Measurements from ENCODE around the gene GLTPD2. TPM values are rescaled to one million over a fixed set of nuclear protein-coding genes. Genes with fewer than 3 reads are reported as not detected.

GLTPD2 gene
- total and polyA plus RNA-seq, 10 of the 15 experiments (the other 5 are each of a cell fraction or from before 2014, with no cell fraction given) = 0.16 to 0.34 TPM; not detected in 8

- Histone ChIP-seq H3K27me3 (replicated peaks in 1 of 2; ENCODE audit: control insufficient read depth in 2 of 2, insufficient read depth in 2 of 2, low read length in 1 of 2) (no peaks in the 10 kb centered on the region), H2AFZ (ENCODE audit: control insufficient read depth, low read depth, low read length) (no peak overlapping the region), H3K9me3 (replicated peaks; ENCODE audit: control insufficient read depth, insufficient read depth, low read length) (no peaks in the 10 kb centered on the region), H3K4me3 (no peak overlapping the region), H3K36me3 (ENCODE audit: control insufficient read depth in 2 of 2, insufficient read depth in 2 of 2, low read length in 1 of 2) (no peaks in the 10 kb centered on the region), H3K9ac (ENCODE audit: control insufficient read depth, insufficient read depth, low read length) (no peak overlapping the region), H3K4me1 (ENCODE audit: control insufficient read depth, insufficient read depth, low read length) (no peaks in the 10 kb centered on the region), H3K4me2 (ENCODE audit: control insufficient read depth, insufficient read depth) (no peak overlapping the region), H4K20me1 (ENCODE audit: control insufficient read depth, insufficient read depth) (no peaks in the 10 kb centered on the region), H3K79me2 (ENCODE audit: control insufficient read depth, insufficient read depth, low read length) (no peaks in the 10 kb centered on the region), H3K27ac (ENCODE audit: control insufficient read depth, insufficient read depth) (no peak overlapping the region)
- ChIA-PET CTCF (interaction anchor here (1.3 kb wide), 1 partner anchor 59 kb away, joined by 4 read pairs; no protein-coding TSS in a partner anchor), POLR2A (interaction anchor here (0.5 to 0.7 kb wide), 3 partner anchors 47 to 1063 kb away, joined by 3 to 4 read pairs (median 3); no protein-coding TSS in a partner anchor), RAD21 (ENCODE audit: unreplicated experiment) (no interaction called here), SMC1A (ENCODE audit: uncharacterized antibody, unreplicated experiment) (no interaction called here)
- intact Hi-C loops (cut with micrococcal nuclease; ENCODE audit: unreplicated experiment) (no loop called here), in situ Hi-C loops (cut with MboI) (no loop called here)
- BruUV-seq (replicated peaks) = no TSS peak
- 79% methylated on average over 12 of the region's 12 CpGs for WGBS (ENCODE audit: insufficient coverage, insufficient replicate concordance, low lambda C conversion rate, missing lambda C conversion rate)
- FAIRE-seq (no peak), ATAC-seq (no peak; the same call in 2 of the 3 replicates), DNase-seq (ENCODE audit: low read depth, low spot score) (no peak)
- TF ChIP-seq, protein P1, sequence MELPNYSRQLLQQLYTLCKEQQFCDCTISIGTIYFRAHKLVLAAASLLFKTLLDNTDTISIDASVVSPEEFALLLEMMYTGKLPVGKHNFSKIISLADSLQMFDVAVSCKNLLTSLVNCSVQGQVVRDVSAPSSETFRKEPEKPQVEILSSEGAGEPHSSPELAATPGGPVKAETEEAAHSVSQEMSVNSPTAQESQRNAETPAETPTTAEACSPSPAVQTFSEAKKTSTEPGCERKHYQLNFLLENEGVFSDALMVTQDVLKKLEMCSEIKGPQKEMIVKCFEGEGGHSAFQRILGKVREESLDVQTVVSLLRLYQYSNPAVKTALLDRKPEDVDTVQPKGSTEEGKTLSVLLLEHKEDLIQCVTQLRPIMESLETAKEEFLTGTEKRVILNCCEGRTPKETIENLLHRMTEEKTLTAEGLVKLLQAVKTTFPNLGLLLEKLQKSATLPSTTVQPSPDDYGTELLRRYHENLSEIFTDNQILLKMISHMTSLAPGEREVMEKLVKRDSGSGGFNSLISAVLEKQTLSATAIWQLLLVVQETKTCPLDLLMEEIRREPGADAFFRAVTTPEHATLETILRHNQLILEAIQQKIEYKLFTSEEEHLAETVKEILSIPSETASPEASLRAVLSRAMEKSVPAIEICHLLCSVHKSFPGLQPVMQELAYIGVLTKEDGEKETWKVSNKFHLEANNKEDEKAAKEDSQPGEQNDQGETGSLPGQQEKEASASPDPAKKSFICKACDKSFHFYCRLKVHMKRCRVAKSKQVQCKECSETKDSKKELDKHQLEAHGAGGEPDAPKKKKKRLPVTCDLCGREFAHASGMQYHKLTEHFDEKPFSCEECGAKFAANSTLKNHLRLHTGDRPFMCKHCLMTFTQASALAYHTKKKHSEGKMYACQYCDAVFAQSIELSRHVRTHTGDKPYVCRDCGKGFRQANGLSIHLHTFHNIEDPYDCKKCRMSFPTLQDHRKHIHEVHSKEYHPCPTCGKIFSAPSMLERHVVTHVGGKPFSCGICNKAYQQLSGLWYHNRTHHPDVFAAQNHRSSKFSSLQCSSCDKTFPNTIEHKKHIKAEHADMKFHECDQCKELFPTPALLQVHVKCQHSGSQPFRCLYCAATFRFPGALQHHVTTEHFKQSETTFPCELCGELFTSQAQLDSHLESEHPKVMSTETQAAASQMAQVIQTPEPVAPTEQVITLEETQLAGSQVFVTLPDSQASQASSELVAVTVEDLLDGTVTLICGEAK (IDR thresholded peaks at IDR 0.05; ENCODE audit: borderline replicate concordance) = no peak
Observed at GRCh38 chr17:4823373-4824089, 34.8 kb downstream of the GLTPD2 start.
